GM19043 (cell line): ENCODE results near the gene MAP7D1.

ENCODE experiments used
- ATAC-seq: cut with Tn5 transposase; IDR thresholded peaks from one replicate; pipeline ENCODE4 v1.9.1; 2021; ENCODE audit warnings: low read depth; ENCODE audit not compliant: unreplicated experiment

MAP7D1 gene

GRCh38 chr1:36155408-36156328 is at the start of gene MAP7D1:
Gene MAP7D1, plus strand, starts transcription at chr1:36156160. Its CDS starts 258 bp downstream, at chr1:36156418.
- ATAC-seq: peak; percentile 46

GRCh38 chr1:36106269-36106668 is 49.7 kb upstream of the MAP7D1 start:
- no peak for ATAC-seq

- no peak for ATAC-seq
These were observed 48.6 kb upstream of the MAP7D1 start for GRCh38 chr1:36107394-36107793.

GRCh38 chr1:36108314-36108713 is 47.6 kb upstream of the MAP7D1 start:
- no peak for ATAC-seq

GRCh38 chr1:36109041-36109679 is 46.8 kb upstream of the MAP7D1 start:
- no peak for ATAC-seq

- ATAC-seq: no peak
These were observed 44.8 kb upstream of the MAP7D1 start for GRCh38 chr1:36111151-36111550.

GRCh38 chr1:36112823-36113222 is 43.1 kb upstream of the MAP7D1 start:
- ATAC-seq: no peak

GRCh38 chr1:36114371-36114770 is 41.6 kb upstream of the MAP7D1 start:
- no peak for ATAC-seq

GRCh38 chr1:36115200-36115669 is 40.7 kb upstream of the MAP7D1 start:
- ATAC-seq: no peak

GRCh38 chr1:36115931-36116330 is 40.0 kb upstream of the MAP7D1 start:
- no peak for ATAC-seq

GRCh38 chr1:36116901-36117300 is 39.1 kb upstream of the MAP7D1 start:
- no peak for ATAC-seq

- ATAC-seq: no peak
These were observed 37.3 kb upstream of the MAP7D1 start for GRCh38 chr1:36118447-36119204.

GRCh38 chr1:36119456-36119855 is 36.5 kb upstream of the MAP7D1 start:
- no peak for ATAC-seq

- no peak for ATAC-seq
These were observed 33.6 kb upstream of the MAP7D1 start for GRCh38 chr1:36122062-36123030.

- no peak for ATAC-seq
These were observed 32.6 kb upstream of the MAP7D1 start for GRCh38 chr1:36123356-36123755.

- no peak for ATAC-seq
These were observed 31.4 kb upstream of the MAP7D1 start for GRCh38 chr1:36124404-36125128.

- no peak for ATAC-seq
These were observed 30.6 kb upstream of the MAP7D1 start, which contains the start of gene COL8A2 for GRCh38 chr1:36125129-36125991. Gene COL8A2, minus strand, starts transcription at chr1:36125222. Its CDS starts 24,980 bp downstream, at chr1:36100242.
